Measurements from ENCODE around the gene GMPR. TPM values are rescaled to one million over a fixed set of nuclear protein-coding genes. Genes with fewer than 3 reads are reported as not detected.

The GMPR gene
- 1.8 and 2.7 TPM in 2 replicates for total RNA-seq

DNA sequence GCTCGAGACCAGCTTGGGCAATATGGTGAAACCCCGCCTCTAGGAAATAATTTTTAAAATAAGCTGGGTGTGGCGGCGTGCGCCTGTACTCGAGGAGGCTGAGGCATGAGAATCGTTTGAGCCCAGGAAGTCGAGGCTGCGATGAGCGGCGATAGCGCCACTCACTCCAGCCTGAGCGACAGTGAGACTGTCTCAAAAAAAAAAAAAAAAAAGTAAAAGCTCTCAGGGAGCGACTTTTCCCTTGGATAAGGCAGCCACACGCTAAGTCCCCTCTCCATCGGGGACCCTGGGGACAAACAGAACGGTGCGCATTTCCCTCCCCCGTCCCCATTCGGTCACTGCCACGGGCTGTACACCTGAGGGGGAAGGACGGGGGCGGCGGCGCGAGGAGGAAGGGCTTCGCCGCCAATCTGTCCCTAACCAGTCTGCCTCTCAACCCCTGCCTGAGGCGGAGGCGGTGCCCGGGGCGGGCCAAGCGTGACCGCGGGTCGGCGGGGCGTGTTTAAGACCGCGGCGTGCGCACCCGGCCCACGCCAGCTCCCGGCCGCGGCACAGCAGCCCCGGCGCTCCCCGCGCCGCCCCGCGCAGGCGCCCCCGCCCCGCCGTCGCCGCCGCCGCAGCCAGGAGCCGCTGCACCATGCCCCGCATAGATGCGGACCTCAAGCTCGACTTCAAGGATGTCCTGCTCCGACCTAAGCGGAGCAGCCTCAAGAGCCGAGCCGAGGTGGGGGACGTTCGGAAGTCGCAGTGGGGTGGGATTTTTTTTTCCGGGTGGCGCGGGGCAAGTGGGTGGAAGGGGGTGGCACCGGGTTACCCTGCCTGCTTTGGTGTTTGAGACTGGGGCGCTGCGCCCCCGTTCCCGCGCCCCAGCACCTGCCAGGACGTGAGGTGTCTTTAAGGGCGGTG, at the start of gene GMPR:
Gene GMPR, plus strand, starts transcription at position 531 of the 906 bp plus-strand sequence. Its CDS starts 107 bp downstream, at position 638.

Small RNA genes within 50 kb of the gene (small RNA-seq; reads per million reads assigned to genes)
- not detected for gene RF00019
- not detected for gene RNU6-1114P

Other genes with a start within 250 kb of the GMPR start
- 3.7 and 5.5 TPM in 2 replicates for gene MYLIP, start 109.5 kb upstream of the GMPR start, total RNA-seq

Data from subcutaneous preadipocyte (primary cell).